Measurements from ENCODE around the gene ERCC1. TPM values are rescaled to one million over a fixed set of nuclear protein-coding genes. Genes with fewer than 3 reads are reported as not detected.

ERCC1 gene
- total RNA-seq, 1 donor from 2014 or later: 65.0 TPM

- no peak for TF ChIP-seq CTCF (IDR thresholded peaks at IDR 0.05; ENCODE audit: insufficient read depth, low read length, severe bottlenecking)
- FAIRE-seq: no peak
Measured at GRCh38 chr19:45423033-45423588, 606 bp downstream of the ERCC1 start.

GRCh38 chr19:45421947-45422498 lies 1.7 kb downstream of the ERCC1 start:
- Histone ChIP-seq H3K27me3 (ENCODE audit: control insufficient read depth, insufficient read depth, low read length) (no peaks in the 10 kb centered on the region), H3K4me3 (ENCODE audit: low read depth, low read length) (no peak overlapping the region), H3K36me3 (ENCODE audit: control insufficient read depth, insufficient read depth, low read length) (peaks cover 14% of the 10 kb centered on the region)
- no peak for DNase-seq (ENCODE audit: low read depth)
- TF ChIP-seq CTCF (IDR thresholded peaks at IDR 0.05; ENCODE audit: insufficient read depth, low read length, severe bottlenecking): no peak
- FAIRE-seq: no peak

More at GRCh38 chr19:45423033-45423588, 606 bp downstream of the ERCC1 start:
- peaks cover 13% of the 10 kb centered on the region for H3K36me3 ChIP-seq (ENCODE audit: control insufficient read depth, insufficient read depth, low read length)
- no peaks in the 10 kb centered on the region for H3K27me3 ChIP-seq (ENCODE audit: control insufficient read depth, insufficient read depth, low read length)
- H3K4me3 ChIP-seq (ENCODE audit: low read depth, low read length): peak overlapping the region; percentile 55
- DNase-seq (ENCODE audit: low read depth): no peak

GRCh38 chr19:45420871-45421270 lies 2.8 kb downstream of the ERCC1 start:
- H3K27me3 ChIP-seq (ENCODE audit: control insufficient read depth, insufficient read depth, low read length): no peaks in the 10 kb centered on the region
- H3K4me3 ChIP-seq (ENCODE audit: low read depth, low read length): no peak overlapping the region
- peaks cover 17% of the 10 kb centered on the region for H3K36me3 ChIP-seq (ENCODE audit: control insufficient read depth, insufficient read depth, low read length)
- FAIRE-seq: no peak
- DNase-seq (ENCODE audit: low read depth): no peak
- TF ChIP-seq CTCF (IDR thresholded peaks at IDR 0.05; ENCODE audit: insufficient read depth, low read length, severe bottlenecking): no peak

GRCh38 chr19:45420356-45420755 lies 3.4 kb downstream of the ERCC1 start:
- no peak for TF ChIP-seq CTCF (IDR thresholded peaks at IDR 0.05; ENCODE audit: insufficient read depth, low read length, severe bottlenecking)
- Histone ChIP-seq H3K4me3 (ENCODE audit: low read depth, low read length) (no peak overlapping the region), H3K36me3 (ENCODE audit: control insufficient read depth, insufficient read depth, low read length) (peaks cover 19% of the 10 kb centered on the region), H3K27me3 (ENCODE audit: control insufficient read depth, insufficient read depth, low read length) (no peaks in the 10 kb centered on the region)
- FAIRE-seq (no peak), DNase-seq (ENCODE audit: low read depth) (no peak)

- DNase-seq (ENCODE audit: low read depth) (no peak), FAIRE-seq (no peak)
- Histone ChIP-seq H3K4me3 (ENCODE audit: low read depth, low read length) (no peak overlapping the region), H3K27me3 (ENCODE audit: control insufficient read depth, insufficient read depth, low read length) (no peaks in the 10 kb centered on the region), H3K36me3 (ENCODE audit: control insufficient read depth, insufficient read depth, low read length) (peaks cover 19% of the 10 kb centered on the region)
- no peak for TF ChIP-seq CTCF (IDR thresholded peaks at IDR 0.05; ENCODE audit: insufficient read depth, low read length, severe bottlenecking)
Measured at GRCh38 chr19:45419895-45420294, 3.8 kb downstream of the ERCC1 start.

GRCh38 chr19:45419396-45419795 lies 4.3 kb downstream of the ERCC1 start:
- no peak for DNase-seq (ENCODE audit: low read depth)
- H3K36me3 ChIP-seq (ENCODE audit: control insufficient read depth, insufficient read depth, low read length): peaks cover 19% of the 10 kb centered on the region
- no peak for FAIRE-seq
- no peaks in the 10 kb centered on the region for H3K27me3 ChIP-seq (ENCODE audit: control insufficient read depth, insufficient read depth, low read length)
- no peak for TF ChIP-seq CTCF (IDR thresholded peaks at IDR 0.05; ENCODE audit: insufficient read depth, low read length, severe bottlenecking)
- no peak overlapping the region for H3K4me3 ChIP-seq (ENCODE audit: low read depth, low read length)

All from bronchial epithelial cell (primary cell).